Astrocyte of the cerebellum (primary cell): ENCODE data around the gene ACHE.

Experiments used
- DNase-seq: peaks from one replicate; pipeline ENCODE4 v3.0.0-alpha.2; 2011; ENCODE audit warnings: low read depth
- H3K4me3 ChIP-seq: 2 replicates; pipeline ENCODE4 v1.5.1; 2011; ENCODE audit warnings: mild to moderate bottlenecking, low read depth, low read length, moderate library complexity
- in situ Hi-C: cut with HindIII; loops from 2 replicates; pipeline ENCODE4 v1.10.0; 2017; ENCODE audit warnings: low sequenced_read_pairs
- TF ChIP-seq, protein P1 (sequence below): IDR thresholded peaks from 2 replicates; pipeline ENCODE4 v1.5.1; 2012; ENCODE audit warnings: low read length, low read depth, moderate library complexity, mild to moderate bottlenecking; ENCODE audit errors: missing control alignments

ACHE gene

DNA sequence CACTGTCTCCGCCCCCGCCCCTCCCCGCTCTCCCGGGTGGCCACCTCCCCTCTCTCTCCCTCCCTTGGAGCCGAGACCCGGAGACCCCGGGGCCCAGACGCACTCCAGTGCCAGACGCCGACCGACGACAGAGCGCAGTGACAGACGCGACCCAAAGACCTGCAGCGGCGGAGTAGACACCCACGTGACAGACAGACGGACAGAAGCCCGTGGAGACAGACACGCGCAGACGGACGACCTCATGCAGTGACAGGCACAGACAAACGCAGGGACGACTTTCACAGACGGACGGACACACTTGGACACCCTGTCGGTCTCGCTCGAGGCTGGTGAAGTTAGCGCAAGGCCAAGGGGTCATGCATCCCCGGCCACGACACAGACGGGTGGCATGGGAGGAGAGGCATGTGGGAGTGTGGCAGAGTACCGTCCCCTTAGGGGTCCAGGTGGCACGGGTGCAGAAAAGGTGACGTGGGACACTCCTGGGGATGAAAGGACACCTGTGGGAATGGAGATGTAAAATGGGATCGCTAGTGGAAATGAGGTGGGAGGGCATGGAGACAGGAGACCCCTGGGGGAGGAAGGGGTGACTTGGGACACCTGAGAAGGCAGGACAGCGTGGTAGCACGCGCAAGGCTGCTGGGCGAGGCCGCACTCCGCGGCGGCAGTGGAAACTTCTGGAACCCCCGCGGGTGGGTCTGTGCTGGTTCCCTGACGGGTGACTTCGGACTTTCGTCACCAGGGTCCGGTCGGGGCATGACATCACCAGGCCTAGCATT lies 456 bp upstream of the ACHE start:
- in situ Hi-C loops = no loop called here
- TF ChIP-seq, protein P1, sequence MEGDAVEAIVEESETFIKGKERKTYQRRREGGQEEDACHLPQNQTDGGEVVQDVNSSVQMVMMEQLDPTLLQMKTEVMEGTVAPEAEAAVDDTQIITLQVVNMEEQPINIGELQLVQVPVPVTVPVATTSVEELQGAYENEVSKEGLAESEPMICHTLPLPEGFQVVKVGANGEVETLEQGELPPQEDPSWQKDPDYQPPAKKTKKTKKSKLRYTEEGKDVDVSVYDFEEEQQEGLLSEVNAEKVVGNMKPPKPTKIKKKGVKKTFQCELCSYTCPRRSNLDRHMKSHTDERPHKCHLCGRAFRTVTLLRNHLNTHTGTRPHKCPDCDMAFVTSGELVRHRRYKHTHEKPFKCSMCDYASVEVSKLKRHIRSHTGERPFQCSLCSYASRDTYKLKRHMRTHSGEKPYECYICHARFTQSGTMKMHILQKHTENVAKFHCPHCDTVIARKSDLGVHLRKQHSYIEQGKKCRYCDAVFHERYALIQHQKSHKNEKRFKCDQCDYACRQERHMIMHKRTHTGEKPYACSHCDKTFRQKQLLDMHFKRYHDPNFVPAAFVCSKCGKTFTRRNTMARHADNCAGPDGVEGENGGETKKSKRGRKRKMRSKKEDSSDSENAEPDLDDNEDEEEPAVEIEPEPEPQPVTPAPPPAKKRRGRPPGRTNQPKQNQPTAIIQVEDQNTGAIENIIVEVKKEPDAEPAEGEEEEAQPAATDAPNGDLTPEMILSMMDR = no peak
- peak overlapping the region; percentile 10 for H3K4me3 ChIP-seq
- DNase-seq = no peak

DNA sequence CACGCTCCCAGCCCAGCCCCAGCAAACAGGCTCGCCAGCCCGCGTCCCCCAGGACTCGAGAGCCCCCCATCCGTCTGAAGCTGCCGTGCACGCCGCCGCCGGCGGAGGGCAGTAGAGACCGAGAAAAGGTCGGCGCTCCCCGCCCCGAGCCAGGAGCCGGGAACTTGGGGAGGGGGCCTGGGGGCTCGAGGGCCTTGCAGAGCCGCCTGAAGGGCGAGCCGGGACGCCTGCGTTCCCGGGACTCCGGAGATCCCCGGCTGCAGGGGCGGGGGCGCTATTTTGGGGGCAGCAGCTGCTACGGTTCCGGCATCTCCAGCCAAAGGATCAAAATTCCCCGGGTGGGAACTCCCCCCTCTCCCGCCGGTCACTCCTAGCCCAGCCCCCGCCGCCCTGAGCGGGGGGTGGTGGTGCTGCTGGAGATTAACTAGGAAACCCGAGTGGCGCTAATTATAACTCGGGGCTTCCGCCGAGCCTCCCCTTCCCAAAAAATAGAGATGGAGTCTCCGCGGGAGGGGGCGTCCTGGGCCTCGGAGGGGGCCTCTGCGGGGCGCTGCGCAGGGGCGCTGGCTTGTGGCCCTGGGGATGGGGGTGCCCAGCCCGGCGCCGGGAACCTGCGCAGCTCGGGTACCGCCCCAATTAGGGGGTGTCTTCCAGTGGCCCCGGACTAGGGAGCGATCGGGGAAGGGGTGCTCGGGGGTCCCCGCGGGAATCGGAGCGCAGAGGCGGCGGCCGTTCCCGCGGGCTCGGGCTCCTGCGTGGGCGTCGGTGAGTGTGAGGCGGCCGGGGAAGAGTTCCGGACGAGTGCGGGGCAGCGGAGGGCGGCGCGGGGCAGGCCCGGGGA lies 608 bp downstream of the ACHE start:
- in situ Hi-C loops = no loop called here
- TF ChIP-seq, protein P1 = peak; percentile 73
- DNase-seq = no peak
- H3K4me3 ChIP-seq = peak overlapping the region; percentile 38

DNA sequence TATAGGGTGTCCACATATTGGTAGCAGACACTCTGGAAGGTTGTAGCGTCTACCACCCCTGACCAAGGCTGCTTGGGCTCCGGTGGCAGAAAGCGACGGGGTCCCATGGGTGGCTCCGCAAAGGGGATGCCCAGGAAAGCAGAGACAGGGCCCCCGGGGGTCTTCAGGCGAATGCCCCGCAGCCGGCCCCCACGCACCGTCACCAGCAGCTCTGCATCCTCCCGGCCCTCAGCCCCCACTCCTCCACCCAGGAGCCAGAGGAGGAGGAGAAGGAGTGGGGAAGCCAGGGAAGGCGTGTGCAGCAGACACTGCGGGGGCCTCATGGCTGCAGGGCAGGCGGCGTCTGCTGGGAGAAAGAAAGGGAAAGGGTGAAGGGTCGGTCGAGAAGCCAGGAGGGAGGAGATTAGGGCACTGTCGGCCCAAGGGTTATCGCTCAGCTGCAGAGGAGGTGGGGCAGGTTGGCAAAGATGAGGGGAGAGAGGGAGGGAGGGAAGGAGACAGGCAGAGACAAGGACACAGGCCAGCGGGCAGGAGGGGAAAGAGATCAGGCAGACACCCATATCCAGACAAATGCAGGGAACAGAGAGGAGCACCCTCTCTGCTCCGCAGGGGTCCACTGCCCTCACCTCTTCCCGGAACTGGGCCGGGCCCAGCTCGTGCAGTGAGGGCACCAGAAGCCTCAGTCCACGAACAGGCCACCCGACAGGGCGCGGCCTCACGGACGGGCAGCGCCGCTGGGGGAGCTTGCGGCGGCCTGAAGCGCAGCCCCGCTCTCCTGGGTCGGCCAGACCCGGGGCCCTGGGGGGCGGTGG lies 1.6 kb downstream of the ACHE start:
- DNase-seq = no peak
- in situ Hi-C loops = no loop called here
- TF ChIP-seq, protein P1 = no peak
- H3K4me3 ChIP-seq = no peak overlapping the region

DNA sequence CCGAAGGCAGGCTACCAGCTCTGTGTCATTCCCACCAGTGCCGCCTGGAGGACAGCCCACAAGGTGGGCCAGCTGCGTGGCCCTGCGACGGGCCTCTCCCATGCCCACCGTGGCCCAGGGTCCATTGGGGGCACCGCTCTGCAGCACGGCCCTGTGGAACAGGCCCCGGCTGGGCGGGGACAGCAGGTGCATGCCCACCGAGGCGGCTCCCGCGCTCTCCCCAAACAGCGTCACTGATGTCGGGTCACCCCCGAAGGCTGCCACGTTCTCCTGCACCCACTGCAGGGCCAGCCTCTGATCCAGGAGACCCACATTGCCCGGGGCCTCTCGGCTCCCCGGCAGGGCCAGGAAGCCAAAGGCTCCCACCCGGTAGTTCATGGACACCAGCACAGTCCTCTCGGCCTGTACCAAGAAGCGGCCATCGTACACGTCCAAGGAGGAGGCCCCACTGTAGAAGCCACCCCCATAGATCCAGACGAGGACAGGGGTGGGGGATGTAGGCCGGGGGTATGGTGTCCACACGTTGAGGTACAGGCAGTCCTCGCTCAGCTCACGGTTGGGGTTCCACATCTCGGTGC lies 2.3 kb downstream of the ACHE start:
- TF ChIP-seq, protein P1 = no peak
- DNase-seq = no peak
- no peak overlapping the region for H3K4me3 ChIP-seq
- in situ Hi-C loops = no loop called here

DNA sequence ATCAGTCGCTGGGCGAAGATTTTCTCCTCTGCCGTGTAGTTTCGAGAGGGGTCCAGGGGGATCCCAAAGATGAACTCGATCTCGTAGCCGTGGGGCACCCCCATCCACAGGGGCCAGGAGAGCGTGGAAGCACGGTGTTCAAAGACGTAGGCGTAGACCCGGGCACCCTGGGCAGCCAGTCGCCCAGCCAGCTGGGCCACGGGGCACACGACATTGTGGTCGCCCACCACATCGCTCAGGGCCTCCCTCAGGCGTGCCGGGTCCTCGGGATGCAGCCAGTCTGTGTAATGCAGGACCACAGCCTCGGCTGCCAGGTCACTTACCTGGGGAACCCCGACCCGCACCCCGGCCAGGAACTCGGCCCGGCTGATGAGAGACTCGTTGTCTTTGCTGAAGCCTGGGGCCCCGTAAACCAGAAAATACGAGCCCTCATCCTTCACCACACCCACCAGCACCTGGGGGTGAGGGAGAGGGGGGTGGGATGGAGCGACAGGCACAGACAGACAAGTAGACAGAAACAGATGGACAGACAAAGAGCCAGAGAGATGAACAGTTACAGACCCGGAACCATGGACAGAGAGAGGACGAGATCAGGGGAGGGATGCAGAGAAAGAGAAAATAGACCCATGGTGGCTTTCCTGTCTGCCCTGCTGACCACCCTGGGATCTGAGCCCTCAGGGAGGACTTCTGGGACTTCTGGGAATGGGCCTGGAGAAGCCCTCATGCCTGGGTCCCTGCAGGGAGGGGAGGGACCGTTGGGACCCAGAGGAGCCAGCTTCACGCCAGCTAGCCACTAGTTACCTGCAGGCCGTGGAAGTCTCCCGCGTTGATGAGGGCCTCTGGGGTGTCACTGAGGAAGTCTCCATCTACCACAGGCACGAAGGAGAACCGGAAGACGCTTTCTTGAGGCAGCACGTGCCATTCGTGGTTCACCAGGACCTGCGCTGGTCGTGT lies 3.0 kb downstream of the ACHE start:
- DNase-seq = no peak
- no peak overlapping the region for H3K4me3 ChIP-seq
- TF ChIP-seq, protein P1 = no peak
- in situ Hi-C loops = no loop called here
